HFF-Myc (cell line): ENCODE data around the gene MRPL58.

Experiments used
- DNase-seq: peaks from one replicate; pipeline ENCODE4 v3.0.0-alpha.2; 2011; ENCODE audit warnings: low read depth; ENCODE audit errors: extremely low read depth
- H3K4me3 ChIP-seq: replicated peaks from 2 replicates; pipeline ENCODE4 v1.5.1; 2011; ENCODE audit warnings: low read depth, mild to moderate bottlenecking, control low read depth, low read length
- TF ChIP-seq, protein P1 (sequence below): IDR thresholded peaks from 2 replicates; pipeline ENCODE4 v1.5.1; 2012; ENCODE audit warnings: mild to moderate bottlenecking, low read depth, low read length, control low read depth; ENCODE audit errors: missing control alignments

The MRPL58 gene

DNA sequence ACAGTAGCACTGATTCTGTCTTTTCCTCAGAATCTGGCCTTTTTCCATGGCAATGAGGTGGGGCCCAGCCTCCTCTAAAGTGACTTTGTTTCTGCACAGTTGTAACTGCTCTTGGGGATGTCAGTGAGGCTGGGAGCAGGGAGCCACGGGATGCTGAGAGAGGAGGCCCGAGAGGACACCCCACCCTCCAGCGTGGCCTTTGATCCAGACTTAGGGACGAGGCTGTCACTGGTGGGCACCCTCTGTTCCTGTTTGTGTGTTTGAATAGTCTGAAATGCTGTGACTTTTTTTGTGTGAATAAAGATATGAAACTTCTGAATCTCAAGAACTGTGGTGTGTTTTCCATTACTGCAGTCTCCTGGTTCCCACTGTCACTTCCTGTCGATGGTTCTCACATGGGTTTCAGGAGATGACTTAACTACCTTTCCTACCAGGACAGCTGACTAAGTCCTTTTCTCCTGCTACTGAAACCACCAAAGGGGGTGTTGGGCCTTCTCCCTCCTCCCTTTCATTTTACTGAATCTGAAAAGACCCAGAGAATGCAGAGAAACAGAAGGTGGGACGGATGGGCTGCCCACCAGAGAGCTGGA, 53.2 kb downstream of the MRPL58 start:
- H3K4me3 ChIP-seq: no peak overlapping the region
- TF ChIP-seq, protein P1, sequence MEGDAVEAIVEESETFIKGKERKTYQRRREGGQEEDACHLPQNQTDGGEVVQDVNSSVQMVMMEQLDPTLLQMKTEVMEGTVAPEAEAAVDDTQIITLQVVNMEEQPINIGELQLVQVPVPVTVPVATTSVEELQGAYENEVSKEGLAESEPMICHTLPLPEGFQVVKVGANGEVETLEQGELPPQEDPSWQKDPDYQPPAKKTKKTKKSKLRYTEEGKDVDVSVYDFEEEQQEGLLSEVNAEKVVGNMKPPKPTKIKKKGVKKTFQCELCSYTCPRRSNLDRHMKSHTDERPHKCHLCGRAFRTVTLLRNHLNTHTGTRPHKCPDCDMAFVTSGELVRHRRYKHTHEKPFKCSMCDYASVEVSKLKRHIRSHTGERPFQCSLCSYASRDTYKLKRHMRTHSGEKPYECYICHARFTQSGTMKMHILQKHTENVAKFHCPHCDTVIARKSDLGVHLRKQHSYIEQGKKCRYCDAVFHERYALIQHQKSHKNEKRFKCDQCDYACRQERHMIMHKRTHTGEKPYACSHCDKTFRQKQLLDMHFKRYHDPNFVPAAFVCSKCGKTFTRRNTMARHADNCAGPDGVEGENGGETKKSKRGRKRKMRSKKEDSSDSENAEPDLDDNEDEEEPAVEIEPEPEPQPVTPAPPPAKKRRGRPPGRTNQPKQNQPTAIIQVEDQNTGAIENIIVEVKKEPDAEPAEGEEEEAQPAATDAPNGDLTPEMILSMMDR: no peak
- no peak for DNase-seq

DNA sequence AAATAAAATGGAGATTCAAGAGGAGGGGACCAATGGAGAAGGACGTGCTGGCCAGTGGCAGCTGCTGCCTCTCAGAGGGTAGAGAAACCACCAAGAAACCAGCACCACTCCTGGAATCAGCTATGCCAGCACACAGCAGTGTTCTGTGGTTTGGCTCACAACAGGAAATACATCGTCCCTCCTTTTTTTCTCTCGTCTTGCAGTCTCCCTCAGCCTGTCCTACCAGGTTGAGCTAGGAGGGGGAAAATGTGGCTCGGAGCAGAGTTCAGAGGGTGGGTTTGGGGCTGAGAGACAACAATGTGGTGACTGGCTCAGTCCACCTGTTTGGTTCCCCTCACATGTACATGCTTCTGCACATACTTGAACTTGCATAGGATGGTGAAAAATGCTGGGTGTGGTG, 55.4 kb downstream of the MRPL58 start:
- TF ChIP-seq, protein P1: no peak
- H3K4me3 ChIP-seq: no peak overlapping the region
- DNase-seq: no peak

DNA sequence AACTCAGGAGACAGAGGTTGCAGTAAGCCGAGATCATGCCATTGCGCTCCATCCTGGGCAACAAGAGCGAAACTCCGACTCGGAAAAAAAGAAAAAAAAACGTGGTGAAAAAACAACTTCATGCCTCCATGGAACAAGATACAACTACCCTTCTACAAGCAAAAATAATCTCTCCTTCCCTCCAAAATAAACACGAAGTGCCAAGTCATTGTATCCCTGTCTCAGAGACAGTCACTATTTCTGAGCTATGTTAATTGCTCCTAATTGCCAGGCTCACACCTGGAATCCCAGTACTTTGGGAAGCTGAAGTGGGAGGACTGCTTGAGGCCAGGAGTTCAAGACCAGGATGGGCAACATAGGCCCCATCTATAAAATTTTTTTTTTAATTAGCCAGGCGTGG, 56.3 kb downstream of the MRPL58 start:
- H3K4me3 ChIP-seq: no peak overlapping the region
- TF ChIP-seq, protein P1: no peak
- no peak for DNase-seq

DNA sequence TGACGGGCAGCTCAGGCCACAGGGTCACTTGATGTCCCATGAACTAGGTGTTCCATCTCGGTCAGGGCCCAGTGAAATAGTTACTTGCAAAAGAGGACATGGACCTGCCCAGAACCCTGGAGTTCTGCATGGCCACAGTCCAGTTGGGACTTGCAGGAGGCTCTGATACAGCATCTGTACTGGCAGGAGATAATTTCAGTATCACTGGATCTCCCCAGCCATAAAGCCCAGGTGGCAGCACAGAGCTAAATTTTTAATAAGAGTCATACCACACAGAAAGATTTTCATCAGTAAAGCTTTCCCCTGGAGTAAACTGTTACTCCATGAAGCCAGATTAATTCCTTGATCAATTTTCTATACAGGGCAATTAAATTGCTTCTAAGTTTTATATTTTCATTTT, 57.3 kb downstream of the MRPL58 start:
- TF ChIP-seq, protein P1: peak; percentile 40
- no peak overlapping the region for H3K4me3 ChIP-seq
- DNase-seq: no peak
